Upper lobe of right lung (tissue), 1 donor: ENCODE results near the gene AHR. TPM values are rescaled to one million over a fixed set of nuclear protein-coding genes. Genes with fewer than 3 reads are reported as not detected.
"Not testable (repeated sequence)": the region's sequence is repeated elsewhere in the genome, so short reads cannot be mapped to it uniquely, and the experiment has no call there.

ENCODE experiments used
- ATAC-seq: fragments of 200-7000 bp; cut with Tn5 transposase; one replicate; pipeline ENCODE4 v1.9.1; 2020; ENCODE audit warnings: mild to moderate bottlenecking, moderate library complexity
- DNase-seq: peaks from one replicate; pipeline ENCODE4 v3.0.0-alpha.2; 2020
- H3K27ac ChIP-seq: fragments of 200-600 bp; one replicate; pipeline ENCODE4 v1.8.0; 2022
- H3K27me3 ChIP-seq: fragments of 200-600 bp; one replicate; pipeline ENCODE4 v1.8.0; 2022; ENCODE audit warnings: mild to moderate bottlenecking
- H3K36me3 ChIP-seq: fragments of 200-600 bp; one replicate; pipeline ENCODE4 v1.8.0; 2022
- H3K4me1 ChIP-seq: fragments of 200-600 bp; one replicate; pipeline ENCODE4 v1.8.0; 2022
- H3K4me3 ChIP-seq: fragments of 200-600 bp; one replicate; pipeline ENCODE4 v1.8.0; 2022; ENCODE audit warnings: mild to moderate bottlenecking
- H3K9me3 ChIP-seq: fragments of 200-600 bp; one replicate; pipeline ENCODE4 v1.8.0; 2022
- intact Hi-C: fragments of 100-400 bp; cut with DNase I; formaldehyde crosslinking; loops from one replicate; pipeline ENCODE4 v1.11.0; 2022
- total RNA-seq: library from RNA; stranded (reverse); fragmentation: NEBNext Ultra II Directional; extraction: Animal tissue kit (Norgen Biotek cat#: 25700); gene quantifications from one replicate; pipeline ENCODE4 v1.2.1, GENCODE V29; 2021
- TF ChIP-seq, protein P1 (sequence below): fragments of 200-600 bp; IDR thresholded peaks from one replicate; pipeline ENCODE4 v1.8.0; 2022; ENCODE audit warnings: antibody characterized with exemption
- donor health status: DM: no; HTN: yes; CAD: no; lungs with severe emphysema.

Gene AHR
- total RNA-seq, 1 donor from 2014 or later = 118 TPM

DNA sequence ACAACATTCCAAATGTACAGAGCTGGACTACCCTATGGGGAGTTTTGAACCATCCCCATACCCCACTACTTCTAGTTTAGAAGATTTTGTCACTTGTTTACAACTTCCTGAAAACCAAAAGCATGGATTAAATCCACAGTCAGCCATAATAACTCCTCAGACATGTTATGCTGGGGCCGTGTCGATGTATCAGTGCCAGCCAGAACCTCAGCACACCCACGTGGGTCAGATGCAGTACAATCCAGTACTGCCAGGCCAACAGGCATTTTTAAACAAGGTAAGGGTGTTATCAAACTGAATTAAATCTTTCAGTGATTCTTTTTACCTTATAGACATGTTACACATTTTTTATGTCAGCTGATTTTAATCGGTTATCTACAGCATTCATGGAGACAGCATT lies 41.5 kb downstream of the AHR start:
- Histone ChIP-seq H3K4me1 (peaks cover 20% of the 10 kb centered on the region), H3K36me3 (peaks cover 69% of the 10 kb centered on the region), H3K4me3 (no peak overlapping the region), H3K27ac (no peak overlapping the region), H3K9me3 (no peaks in the 10 kb centered on the region), H3K27me3 (no peaks in the 10 kb centered on the region)
- intact Hi-C loops = no loop called here
- DNase-seq (no peak), ATAC-seq (no peak)
- TF ChIP-seq, protein P1, sequence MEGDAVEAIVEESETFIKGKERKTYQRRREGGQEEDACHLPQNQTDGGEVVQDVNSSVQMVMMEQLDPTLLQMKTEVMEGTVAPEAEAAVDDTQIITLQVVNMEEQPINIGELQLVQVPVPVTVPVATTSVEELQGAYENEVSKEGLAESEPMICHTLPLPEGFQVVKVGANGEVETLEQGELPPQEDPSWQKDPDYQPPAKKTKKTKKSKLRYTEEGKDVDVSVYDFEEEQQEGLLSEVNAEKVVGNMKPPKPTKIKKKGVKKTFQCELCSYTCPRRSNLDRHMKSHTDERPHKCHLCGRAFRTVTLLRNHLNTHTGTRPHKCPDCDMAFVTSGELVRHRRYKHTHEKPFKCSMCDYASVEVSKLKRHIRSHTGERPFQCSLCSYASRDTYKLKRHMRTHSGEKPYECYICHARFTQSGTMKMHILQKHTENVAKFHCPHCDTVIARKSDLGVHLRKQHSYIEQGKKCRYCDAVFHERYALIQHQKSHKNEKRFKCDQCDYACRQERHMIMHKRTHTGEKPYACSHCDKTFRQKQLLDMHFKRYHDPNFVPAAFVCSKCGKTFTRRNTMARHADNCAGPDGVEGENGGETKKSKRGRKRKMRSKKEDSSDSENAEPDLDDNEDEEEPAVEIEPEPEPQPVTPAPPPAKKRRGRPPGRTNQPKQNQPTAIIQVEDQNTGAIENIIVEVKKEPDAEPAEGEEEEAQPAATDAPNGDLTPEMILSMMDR = no peak

DNA sequence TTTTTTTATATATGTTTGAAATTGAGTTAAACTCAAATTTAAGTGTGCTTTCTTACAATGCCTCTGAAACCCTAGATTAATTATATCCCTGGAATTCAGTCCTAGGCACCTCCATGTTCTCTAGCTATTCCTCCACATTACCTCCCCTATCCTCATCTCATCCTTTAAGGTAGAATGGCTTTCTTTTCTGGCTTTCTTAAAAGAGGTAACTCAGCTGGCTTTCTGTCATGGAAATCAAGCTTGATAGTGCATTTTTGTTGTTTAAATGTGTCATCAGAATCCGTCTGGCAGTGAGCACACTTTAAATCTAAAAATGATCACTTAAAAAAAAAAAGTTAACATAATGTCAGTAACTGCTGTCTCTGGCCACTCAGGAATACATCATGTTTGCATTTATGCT lies 42.2 kb downstream of the AHR start:
- no peaks in the 10 kb centered on the region for H3K27me3 ChIP-seq
- no peak for DNase-seq
- peaks cover 62% of the 10 kb centered on the region for H3K36me3 ChIP-seq
- no peak for ATAC-seq
- no peak overlapping the region for H3K4me3 ChIP-seq
- peaks cover 20% of the 10 kb centered on the region for H3K4me1 ChIP-seq
- H3K27ac ChIP-seq = no peak overlapping the region
- TF ChIP-seq, protein P1 = no peak
- H3K9me3 ChIP-seq = no peaks in the 10 kb centered on the region
- intact Hi-C loops = no loop called here

DNA sequence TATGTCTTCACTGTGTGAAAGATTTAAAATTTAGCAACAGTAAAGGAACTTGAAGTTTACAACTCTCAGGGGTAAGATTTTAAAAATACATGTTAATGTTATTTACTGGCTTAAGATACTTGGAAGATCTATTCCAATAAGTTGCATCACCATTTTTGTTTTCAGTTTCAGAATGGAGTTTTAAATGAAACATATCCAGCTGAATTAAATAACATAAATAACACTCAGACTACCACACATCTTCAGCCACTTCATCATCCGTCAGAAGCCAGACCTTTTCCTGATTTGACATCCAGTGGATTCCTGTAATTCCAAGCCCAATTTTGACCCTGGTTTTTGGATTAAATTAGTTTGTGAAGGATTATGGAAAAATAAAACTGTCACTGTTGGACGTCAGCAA lies 44.3 kb downstream of the AHR start:
- TF ChIP-seq, protein P1 = no peak
- Histone ChIP-seq H3K27me3 (no peaks in the 10 kb centered on the region), H3K36me3 (peaks cover 51% of the 10 kb centered on the region), H3K4me3 (no peak overlapping the region), H3K4me1 (peaks cover 20% of the 10 kb centered on the region), H3K27ac (no peak overlapping the region), H3K9me3 (no peaks in the 10 kb centered on the region)
- DNase-seq = no peak
- intact Hi-C loops = no loop called here
- no peak for ATAC-seq

DNA sequence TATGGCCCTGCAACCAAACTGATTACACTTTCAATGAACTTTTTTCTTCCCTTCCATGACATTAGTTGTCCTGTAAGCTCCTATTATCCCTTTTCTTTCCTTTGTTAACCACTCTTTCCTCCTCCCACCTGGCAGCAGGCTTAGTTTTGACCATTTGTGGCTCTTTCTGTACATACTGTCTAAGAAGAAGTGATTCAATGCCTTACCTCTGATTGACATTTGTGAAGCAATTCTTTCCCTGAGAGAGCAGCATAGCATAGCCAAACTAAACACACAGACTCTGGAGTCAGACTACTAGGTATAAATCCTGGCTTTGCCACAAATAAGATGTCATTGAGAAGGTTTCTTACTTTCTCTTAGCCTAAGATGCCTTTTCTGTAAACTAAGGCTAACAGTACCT lies 48.9 kb downstream of the AHR start:
- no peak overlapping the region for H3K27ac ChIP-seq
- DNase-seq = no peak
- H3K9me3 ChIP-seq = peaks cover 4% of the 10 kb centered on the region
- H3K4me1 ChIP-seq = no peaks in the 10 kb centered on the region
- H3K4me3 ChIP-seq = no peak overlapping the region
- intact Hi-C loops = no loop called here
- no peak for ATAC-seq
- H3K36me3 ChIP-seq = peaks cover 18% of the 10 kb centered on the region
- TF ChIP-seq, protein P1 = no peak
- H3K27me3 ChIP-seq = no peaks in the 10 kb centered on the region

DNA sequence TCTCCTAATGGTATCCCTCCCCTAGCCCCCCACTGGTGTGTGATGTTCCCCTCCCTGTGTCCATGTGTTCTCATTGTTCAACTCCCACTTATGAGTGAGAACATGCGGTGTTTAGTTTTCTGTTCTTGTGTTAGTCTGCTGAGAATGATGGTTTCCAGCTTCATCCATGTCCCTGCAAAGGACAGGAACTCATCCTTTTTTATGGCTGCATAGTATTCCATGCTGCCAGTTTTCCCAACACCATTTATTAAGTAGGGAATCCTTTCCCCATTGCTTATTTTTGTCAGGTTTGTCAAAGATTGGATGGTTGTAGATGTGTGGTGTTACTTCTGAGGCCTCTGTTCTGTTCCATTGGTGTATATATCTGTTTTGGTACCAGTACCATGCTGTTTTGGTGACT lies 50.5 kb downstream of the AHR start:
- H3K9me3 ChIP-seq, intact Hi-C loops, ATAC-seq, H3K27ac ChIP-seq, H3K27me3 ChIP-seq, H3K36me3 ChIP-seq, DNase-seq, H3K4me1 ChIP-seq, H3K4me3 ChIP-seq: not testable (repeated sequence)

DNA sequence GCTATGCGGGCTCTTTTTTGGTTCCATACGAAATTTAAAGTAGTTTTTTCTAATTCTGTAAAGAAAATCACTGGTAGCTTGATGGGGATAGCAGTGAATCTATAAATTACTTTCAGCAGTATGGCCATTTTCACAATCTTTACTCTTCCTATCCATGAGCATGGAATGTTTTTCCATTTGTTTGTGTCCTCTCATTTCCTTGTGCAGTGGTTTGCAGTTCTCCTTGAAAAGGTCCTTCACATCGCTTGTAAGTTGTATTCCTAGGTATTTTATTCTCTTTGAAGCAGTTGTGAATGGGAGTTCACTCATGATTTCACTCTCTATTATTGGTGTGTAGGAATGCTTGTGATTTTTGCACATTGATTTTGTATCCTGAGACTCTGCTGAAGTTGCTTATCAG lies 51.9 kb downstream of the AHR start:
- H3K4me1 ChIP-seq, H3K9me3 ChIP-seq, intact Hi-C loops, ATAC-seq, H3K36me3 ChIP-seq, DNase-seq, H3K4me3 ChIP-seq, H3K27ac ChIP-seq, H3K27me3 ChIP-seq: not testable (repeated sequence)

DNA sequence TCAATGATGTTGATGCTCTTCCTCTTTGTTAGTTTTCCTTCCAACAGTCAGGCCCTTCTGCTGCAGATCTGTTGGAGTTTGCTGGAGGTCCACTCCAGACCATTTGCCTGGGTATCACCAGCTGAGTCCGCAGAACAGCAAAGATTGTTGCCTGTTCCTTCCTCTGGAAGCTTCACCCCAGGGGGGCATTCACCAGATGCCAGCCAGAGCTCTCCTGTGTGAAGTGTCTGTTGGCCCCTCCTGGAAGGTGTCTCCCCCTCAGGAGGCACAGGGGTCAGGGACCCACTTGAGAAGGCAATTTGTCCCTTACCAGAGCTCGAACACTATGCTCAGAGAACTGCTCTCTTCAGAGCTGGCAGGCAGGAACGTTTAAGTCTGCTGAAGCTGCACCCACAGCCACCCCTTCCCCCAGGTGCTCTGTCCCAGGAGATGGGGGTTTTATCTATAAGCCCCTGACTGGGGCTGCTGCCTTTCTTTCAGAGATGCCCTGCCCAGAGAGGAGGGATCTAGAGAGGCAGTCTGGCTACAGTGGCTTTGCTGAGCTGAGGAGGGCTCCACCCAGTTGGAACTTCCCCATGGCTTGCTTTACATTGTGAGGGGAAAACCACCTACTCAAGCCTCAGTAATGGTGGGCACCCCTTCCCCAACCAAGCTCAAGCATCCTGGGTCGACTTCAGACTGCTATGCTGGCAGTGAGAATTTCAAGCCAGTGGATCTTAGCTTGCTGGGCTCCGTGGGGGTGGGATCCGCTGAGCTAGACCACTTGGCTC lies 55.4 kb downstream of the AHR start:
- H3K9me3 ChIP-seq, H3K36me3 ChIP-seq, H3K27me3 ChIP-seq, intact Hi-C loops, H3K27ac ChIP-seq, H3K4me1 ChIP-seq, H3K4me3 ChIP-seq, ATAC-seq, DNase-seq: not testable (repeated sequence)
